ENCODE measurements around the gene ITGB3. TPM values are rescaled to one million over a fixed set of nuclear protein-coding genes. Genes with fewer than 3 reads are reported as not detected.
A peak's percentile ranks its signal among the peaks of the same experiment; 100 is the strongest.

Gene ITGB3
- polyA plus RNA-seq (2012; ENCODE audit: insufficient read length, low read depth): 0.33 TPM

DNA sequence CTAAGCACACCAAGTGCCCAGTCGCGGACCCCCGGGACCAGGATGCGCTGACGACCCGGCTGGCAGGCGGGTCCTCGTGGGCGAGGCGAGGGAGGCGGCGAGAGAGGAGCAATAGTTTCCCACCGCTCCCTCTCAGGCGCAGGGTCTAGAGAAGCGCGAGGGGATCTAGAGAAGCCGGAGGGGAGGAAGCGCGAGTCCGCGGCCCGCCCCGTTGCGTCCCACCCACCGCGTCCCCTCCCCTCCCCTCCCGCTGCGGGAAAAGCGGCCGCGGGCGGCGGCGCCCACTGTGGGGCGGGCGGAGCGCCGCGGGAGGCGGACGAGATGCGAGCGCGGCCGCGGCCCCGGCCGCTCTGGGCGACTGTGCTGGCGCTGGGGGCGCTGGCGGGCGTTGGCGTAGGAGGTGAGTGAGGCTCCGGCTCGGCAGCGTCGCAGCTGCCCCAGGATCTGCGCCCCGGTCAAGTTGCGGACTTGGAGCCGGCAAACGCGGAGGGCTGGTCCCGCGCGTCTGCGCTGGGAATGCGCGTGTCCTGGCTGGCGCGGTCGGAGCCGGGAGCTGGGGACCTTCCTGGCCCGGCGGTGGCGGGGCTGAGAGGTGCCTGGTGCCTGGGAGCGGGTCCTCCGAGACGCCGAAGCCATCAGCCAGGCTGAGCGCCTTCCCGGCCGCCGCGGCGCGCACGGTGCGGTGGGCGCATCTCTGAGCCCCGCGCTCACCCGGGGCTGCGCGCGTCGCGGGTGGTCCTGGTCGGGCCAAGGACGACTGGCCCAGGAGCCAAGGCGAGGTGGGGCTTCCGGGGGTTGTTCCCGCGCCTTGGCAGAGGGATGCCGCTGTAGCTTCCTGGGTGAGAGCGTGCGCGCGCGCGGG lies at the start of gene ITGB3:
ITGB3 (plus strand) TSS at position 287 of the 862 bp plus-strand sequence; CDS start at position 322, 35 bp downstream.
- TF ChIP-seq TAF1 (IDR thresholded peaks at IDR 0.05; ENCODE audit: borderline replicate concordance, insufficient read depth, low read length): no peak
- TF ChIP-seq FOXP2 (optimal IDR thresholded peaks at IDR 0.05; ENCODE audit: borderline replicate concordance, extremely low read depth, extremely low read length, insufficient read depth): peak; percentile 29

GRCh38 chr17:47203984-47204721 lies 49.5 kb upstream of the ITGB3 start:
- no peak for TF ChIP-seq FOXP2 (optimal IDR thresholded peaks at IDR 0.05; ENCODE audit: borderline replicate concordance, extremely low read depth, extremely low read length, insufficient read depth)
- no peak for TF ChIP-seq REST (IDR thresholded peaks at IDR 0.05; ENCODE audit: insufficient read depth in 1 of 2, low read depth in 2 of 2, low read length in 2 of 2)
- TF ChIP-seq SIN3A (IDR thresholded peaks at IDR 0.05; ENCODE audit: borderline replicate concordance, insufficient read depth, low read length): no peak
- TF ChIP-seq POLR2AphosphoS5 (IDR thresholded peaks at IDR 0.05; ENCODE audit: low read depth, low read length): no peak
- TF ChIP-seq TAF1 (IDR thresholded peaks at IDR 0.05; ENCODE audit: borderline replicate concordance, insufficient read depth, low read length): no peak

- TF ChIP-seq FOXP2 (optimal IDR thresholded peaks at IDR 0.05; ENCODE audit: borderline replicate concordance, extremely low read depth, extremely low read length, insufficient read depth) (no peak), POLR2AphosphoS5 (IDR thresholded peaks at IDR 0.05; ENCODE audit: low read depth, low read length) (no peak), SIN3A (IDR thresholded peaks at IDR 0.05; ENCODE audit: borderline replicate concordance, insufficient read depth, low read length) (no peak), REST (IDR thresholded peaks at IDR 0.05; ENCODE audit: insufficient read depth in 1 of 2, low read depth in 2 of 2, low read length in 2 of 2) (no peak), TAF1 (IDR thresholded peaks at IDR 0.05; ENCODE audit: borderline replicate concordance, insufficient read depth, low read length) (no peak)
These were observed 48.8 kb upstream of the ITGB3 start for GRCh38 chr17:47204722-47205418.

- TF ChIP-seq POLR2AphosphoS5 (IDR thresholded peaks at IDR 0.05; ENCODE audit: low read depth, low read length) (no peak), SIN3A (IDR thresholded peaks at IDR 0.05; ENCODE audit: borderline replicate concordance, insufficient read depth, low read length) (no peak), TAF1 (IDR thresholded peaks at IDR 0.05; ENCODE audit: borderline replicate concordance, insufficient read depth, low read length) (no peak), REST (IDR thresholded peaks at IDR 0.05; ENCODE audit: insufficient read depth in 1 of 2, low read depth in 2 of 2, low read length in 2 of 2) (no peak), FOXP2 (optimal IDR thresholded peaks at IDR 0.05; ENCODE audit: borderline replicate concordance, extremely low read depth, extremely low read length, insufficient read depth) (no peak)
These were observed 48.1 kb upstream of the ITGB3 start for GRCh38 chr17:47205419-47205963.
